Measurements from ENCODE around the gene ZYG11B. TPM values are rescaled to one million over a fixed set of nuclear protein-coding genes. Genes with fewer than 3 reads are reported as not detected.
"Not testable (repeated sequence)": the region's sequence is repeated elsewhere in the genome, so short reads cannot be mapped to it uniquely, and the experiment has no call there.

The ZYG11B gene
- total and polyA plus RNA-seq, 3 experiments from 2014 or later: 11.2 to 11.9 (median 11.5) TPM

DNA sequence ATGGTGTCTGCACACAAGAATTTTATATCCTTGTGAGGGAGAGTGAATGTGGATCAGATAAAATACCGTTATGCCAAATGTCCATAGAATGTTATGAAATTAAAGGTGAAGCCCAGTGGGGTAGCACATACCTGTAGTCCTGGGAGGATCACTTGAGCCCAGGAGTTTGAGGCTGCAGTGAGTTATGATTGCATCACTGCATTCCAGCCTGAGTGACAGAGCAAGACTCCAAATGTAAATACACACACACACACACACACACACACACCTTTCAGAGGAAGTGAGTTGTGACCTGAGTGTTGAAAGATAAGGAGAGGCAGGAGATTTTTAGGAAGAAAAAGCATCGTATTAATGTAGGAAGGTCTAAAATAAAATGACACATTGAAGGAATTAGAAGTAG is 88.2 kb downstream of the ZYG11B start:
- H3K27ac Mint-ChIP-seq: peak overlapping the region in 1 of 8 donors; percentile 70
- H3K9me3 Mint-ChIP-seq: no peaks in the 10 kb centered on the region
- ChIA-PET POLR2A (no interaction called here), CTCF (no interaction called here)
- peaks cover 0 to 63% (median 16%) of the 10 kb centered on the region in 3 donors for H3K36me3 Mint-ChIP-seq
- Histone ChIP-seq H3K36me3 (ENCODE audit: insufficient read depth, low read length) (peaks cover 8% of the 10 kb centered on the region), H3K4me1 (ENCODE audit: insufficient read depth, low read length) (no peaks in the 10 kb centered on the region), H3K4me3 (ENCODE audit: low read length) (no peak overlapping the region), H3K27ac (ENCODE audit: low read depth, low read length) (no peak overlapping the region), H3K27me3 (ENCODE audit: insufficient read depth, low read length, poor library complexity, severe bottlenecking) (no peaks in the 10 kb centered on the region), H3K9me3 (ENCODE audit: low read length) (no peaks in the 10 kb centered on the region)
- H3K4me3 Mint-ChIP-seq: no peak overlapping the region
- no peak for DNase-seq
- H3K27me3 Mint-ChIP-seq: no peaks in the 10 kb centered on the region
- no peaks in the 10 kb centered on the region for H3K4me1 Mint-ChIP-seq

DNA sequence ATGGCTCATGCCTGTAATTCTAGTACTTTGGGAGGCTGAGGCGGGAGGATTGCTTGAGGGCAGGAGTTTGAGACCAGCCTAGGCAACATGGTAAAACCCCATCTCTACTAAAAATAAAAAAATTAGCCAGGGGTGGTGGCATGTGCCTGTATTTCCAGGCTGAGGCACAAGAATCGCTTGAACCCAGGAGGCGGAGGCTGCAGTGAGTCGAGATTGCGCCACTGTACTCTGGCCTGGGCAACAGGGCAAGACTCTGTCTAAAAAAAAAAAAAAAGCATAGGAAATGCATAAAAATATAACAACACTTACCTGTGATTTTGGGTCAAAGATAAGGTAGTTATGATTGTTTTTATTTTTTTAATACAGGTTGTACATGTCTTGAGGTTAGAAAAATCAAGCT is 94.6 kb downstream of the ZYG11B start:
- H3K4me3 Mint-ChIP-seq; H3K27ac Mint-ChIP-seq; H3K27ac ChIP-seq (ENCODE audit: low read depth, low read length); H3K27me3 Mint-ChIP-seq; H3K4me1 ChIP-seq (ENCODE audit: insufficient read depth, low read length); H3K4me1 Mint-ChIP-seq; CTCF ChIA-PET; H3K27me3 ChIP-seq (ENCODE audit: insufficient read depth, low read length, poor library complexity, severe bottlenecking); H3K4me3 ChIP-seq (ENCODE audit: low read length); H3K9me3 ChIP-seq (ENCODE audit: low read length); DNase-seq; POLR2A ChIA-PET; H3K9me3 Mint-ChIP-seq: not testable (repeated sequence)
- H3K36me3 Mint-ChIP-seq: peaks cover 0 to 47% (median 10%) of the 10 kb centered on the region in 3 donors
- H3K36me3 ChIP-seq (ENCODE audit: insufficient read depth, low read length): peaks cover 14% of the 10 kb centered on the region

DNA sequence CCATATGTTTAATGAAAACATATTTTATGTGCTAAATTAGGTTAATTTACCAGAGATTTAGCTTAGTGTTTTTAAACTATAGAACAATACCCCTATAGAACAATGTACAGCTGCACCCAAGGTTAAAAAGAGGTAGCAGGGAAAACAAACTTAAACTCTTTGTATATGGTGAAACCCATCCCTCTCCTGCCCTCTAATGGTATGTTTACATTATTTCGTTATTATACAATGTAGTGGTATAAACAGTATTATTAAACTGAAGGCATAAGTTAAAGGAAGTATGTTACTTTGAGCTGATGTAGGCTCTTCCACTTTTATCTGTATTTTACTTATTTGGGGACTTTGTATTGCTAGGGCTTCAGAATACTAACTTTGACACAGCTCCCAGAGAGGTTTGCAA is 99.6 kb downstream of the ZYG11B start:
- H3K9me3 ChIP-seq (ENCODE audit: low read length): no peaks in the 10 kb centered on the region

GRCh38 chr1:52834798-52835197 is 108.5 kb downstream of the ZYG11B start:
- Mint-ChIP-seq H3K27me3 (peaks cover 20% of the 10 kb centered on the region in 2 donors), H3K9me3 (no peaks in the 10 kb centered on the region), H3K27ac (no peak overlapping the region), H3K4me3 (no peak overlapping the region), H3K36me3 (no peaks in the 10 kb centered on the region), H3K4me1 (no peaks in the 10 kb centered on the region)
- Histone ChIP-seq H3K9me3 (ENCODE audit: low read length) (no peaks in the 10 kb centered on the region), H3K36me3 (ENCODE audit: insufficient read depth, low read length) (no peaks in the 10 kb centered on the region), H3K4me1 (ENCODE audit: insufficient read depth, low read length) (no peaks in the 10 kb centered on the region), H3K27me3 (ENCODE audit: insufficient read depth, low read length, poor library complexity, severe bottlenecking) (no peaks in the 10 kb centered on the region), H3K27ac (ENCODE audit: low read depth, low read length) (peak overlapping the region; percentile 9), H3K4me3 (ENCODE audit: low read length) (no peak overlapping the region)
- ChIA-PET CTCF (no interaction called here), POLR2A (no interaction called here)
- no peak for DNase-seq

More for the DNA sequence above, 99.6 kb downstream of the ZYG11B start:
- ChIA-PET POLR2A (no interaction called here), CTCF (interaction anchor here (0.6 kb wide), 1 partner anchor 125 kb away, joined by 3 read pairs; no protein-coding TSS in a partner anchor)
- Mint-ChIP-seq H3K4me1 (no peaks in the 10 kb centered on the region), H3K4me3 (no peak overlapping the region), H3K27ac (peak overlapping the region in 1 of 8 donors; percentile 37), H3K9me3 (no peaks in the 10 kb centered on the region), H3K36me3 (peaks cover 0 to 18% (median 9%) of the 10 kb centered on the region in 3 donors), H3K27me3 (no peaks in the 10 kb centered on the region)
- no peak for DNase-seq
- Histone ChIP-seq H3K27ac (ENCODE audit: low read depth, low read length) (no peak overlapping the region), H3K36me3 (ENCODE audit: insufficient read depth, low read length) (peaks cover 14% of the 10 kb centered on the region), H3K4me3 (ENCODE audit: low read length) (no peak overlapping the region), H3K27me3 (ENCODE audit: insufficient read depth, low read length, poor library complexity, severe bottlenecking) (no peaks in the 10 kb centered on the region), H3K4me1 (ENCODE audit: insufficient read depth, low read length) (no peaks in the 10 kb centered on the region)

- H3K27ac ChIP-seq (ENCODE audit: low read depth, low read length): no peak overlapping the region
- DNase-seq: no peak
- H3K27me3 Mint-ChIP-seq: peaks cover 22 to 25% of the 10 kb centered on the region in 2 donors
- CTCF ChIA-PET: no interaction called here
- peaks cover 3% of the 10 kb centered on the region for H3K27me3 ChIP-seq (ENCODE audit: insufficient read depth, low read length, poor library complexity, severe bottlenecking)
- no peaks in the 10 kb centered on the region for H3K4me1 Mint-ChIP-seq
- no peaks in the 10 kb centered on the region for H3K9me3 ChIP-seq (ENCODE audit: low read length)
- H3K36me3 ChIP-seq (ENCODE audit: insufficient read depth, low read length): no peaks in the 10 kb centered on the region
- H3K36me3 Mint-ChIP-seq: no peaks in the 10 kb centered on the region
- no peaks in the 10 kb centered on the region for H3K9me3 Mint-ChIP-seq
- no peaks in the 10 kb centered on the region for H3K4me1 ChIP-seq (ENCODE audit: insufficient read depth, low read length)
- no peak overlapping the region for H3K4me3 Mint-ChIP-seq
- H3K27ac Mint-ChIP-seq: no peak overlapping the region
- H3K4me3 ChIP-seq (ENCODE audit: low read length): no peak overlapping the region
- POLR2A ChIA-PET: no interaction called here
These were observed 109.8 kb downstream of the ZYG11B start for GRCh38 chr1:52836035-52836434.

- H3K27me3 ChIP-seq (ENCODE audit: insufficient read depth, low read length, poor library complexity, severe bottlenecking): peaks cover 12% of the 10 kb centered on the region
- H3K4me1 ChIP-seq (ENCODE audit: insufficient read depth, low read length); H3K4me3 Mint-ChIP-seq; H3K27ac ChIP-seq (ENCODE audit: low read depth, low read length); CTCF ChIA-PET; H3K36me3 ChIP-seq (ENCODE audit: insufficient read depth, low read length); H3K36me3 Mint-ChIP-seq; H3K9me3 Mint-ChIP-seq; H3K9me3 ChIP-seq (ENCODE audit: low read length); H3K4me1 Mint-ChIP-seq; POLR2A ChIA-PET; H3K27ac Mint-ChIP-seq; DNase-seq; H3K4me3 ChIP-seq (ENCODE audit: low read length): not testable (repeated sequence)
- H3K27me3 Mint-ChIP-seq: peaks cover 38 to 40% of the 10 kb centered on the region in 2 donors
These were observed 112.9 kb downstream of the ZYG11B start for GRCh38 chr1:52839175-52839574.

- Mint-ChIP-seq H3K36me3 (no peaks in the 10 kb centered on the region), H3K4me1 (peaks cover 0 to 7% (median 7%) of the 10 kb centered on the region in 3 donors), H3K4me3 (peak within 1 kb of the TSS; percentile 45 to 84 (median 66)), H3K27me3 (peaks cover 37% of the 10 kb centered on the region in 2 donors), H3K27ac (peak within 1 kb of the TSS in 1 of 8 donors; percentile 15), H3K9me3 (peaks cover 0 to 3% (median 0%) of the 10 kb centered on the region in 5 donors)
- CTCF ChIA-PET: no interaction called here
- DNase-seq: peak; percentile 22 to 71 (median 67)
- Histone ChIP-seq H3K27ac (ENCODE audit: low read depth, low read length) (peak within 1 kb of the TSS; percentile 78), H3K36me3 (ENCODE audit: insufficient read depth, low read length) (no peaks in the 10 kb centered on the region), H3K9me3 (ENCODE audit: low read length) (no peaks in the 10 kb centered on the region), H3K27me3 (ENCODE audit: insufficient read depth, low read length, poor library complexity, severe bottlenecking) (peaks cover 12% of the 10 kb centered on the region), H3K4me3 (ENCODE audit: low read length) (peak within 1 kb of the TSS; percentile 50), H3K4me1 (ENCODE audit: insufficient read depth, low read length) (no peaks in the 10 kb centered on the region)
- POLR2A ChIA-PET: interaction anchor here (0.6 kb wide), 2 partner anchors 94 to 116 kb away, joined by 3 to 4 read pairs; partner anchors contain the start of gene ZYG11B
These were observed 116.5 kb downstream of the ZYG11B start, which contains the start of gene ZYG11A for GRCh38 chr1:52842643-52843310. Gene ZYG11A, plus strand, starts transcription at chr1:52842760. Its CDS starts 124 bp downstream, at chr1:52842884.

- H3K36me3 Mint-ChIP-seq; H3K27ac Mint-ChIP-seq; H3K4me3 ChIP-seq (ENCODE audit: low read length); H3K4me1 ChIP-seq (ENCODE audit: insufficient read depth, low read length); H3K4me1 Mint-ChIP-seq; CTCF ChIA-PET; H3K9me3 ChIP-seq (ENCODE audit: low read length); H3K9me3 Mint-ChIP-seq; H3K36me3 ChIP-seq (ENCODE audit: insufficient read depth, low read length); DNase-seq; POLR2A ChIA-PET; H3K4me3 Mint-ChIP-seq: not testable (repeated sequence)
- peaks cover 12% of the 10 kb centered on the region for H3K27me3 ChIP-seq (ENCODE audit: insufficient read depth, low read length, poor library complexity, severe bottlenecking)
- H3K27me3 Mint-ChIP-seq: peaks cover 33 to 37% of the 10 kb centered on the region in 2 donors
- H3K27ac ChIP-seq (ENCODE audit: low read depth, low read length): peak overlapping the region; percentile 43
These were observed 118.9 kb downstream of the ZYG11B start for GRCh38 chr1:52845119-52845518.

Data from CD8-positive, alpha-beta memory T cell (primary cell).